GM13977 (cell line): ENCODE results near the gene NTNG2.

ENCODE experiments used
- DNase-seq: peaks from one replicate; pipeline ENCODE4 v3.0.0; 2012; ENCODE audit warnings: low spot score
- in situ Hi-C: fragments of 300-500 bp; cut with MboI; formaldehyde crosslinking; loops from one replicate; pipeline ENCODE4 v1.12.0; 2022; ENCODE audit warnings: low sequenced_read_pairs, low pct_unique_long_range_greater_than_20kb, mixed read lengths, inconsistent platforms; ENCODE audit not compliant: unreplicated experiment
- TF ChIP-seq, protein P1 (sequence below): IDR thresholded peaks from 2 replicates; pipeline ENCODE4 v1.5.1; 2012; ENCODE audit warnings: mild to moderate bottlenecking, control low read depth; ENCODE audit not compliant: insufficient read depth; ENCODE audit errors: extremely low read depth, missing control alignments

The NTNG2 gene

GRCh38 chr9:132239999-132240840 is 78.4 kb downstream of the NTNG2 start:
- DNase-seq: no peak
- in situ Hi-C loops: no loop called here
- TF ChIP-seq, protein P1, sequence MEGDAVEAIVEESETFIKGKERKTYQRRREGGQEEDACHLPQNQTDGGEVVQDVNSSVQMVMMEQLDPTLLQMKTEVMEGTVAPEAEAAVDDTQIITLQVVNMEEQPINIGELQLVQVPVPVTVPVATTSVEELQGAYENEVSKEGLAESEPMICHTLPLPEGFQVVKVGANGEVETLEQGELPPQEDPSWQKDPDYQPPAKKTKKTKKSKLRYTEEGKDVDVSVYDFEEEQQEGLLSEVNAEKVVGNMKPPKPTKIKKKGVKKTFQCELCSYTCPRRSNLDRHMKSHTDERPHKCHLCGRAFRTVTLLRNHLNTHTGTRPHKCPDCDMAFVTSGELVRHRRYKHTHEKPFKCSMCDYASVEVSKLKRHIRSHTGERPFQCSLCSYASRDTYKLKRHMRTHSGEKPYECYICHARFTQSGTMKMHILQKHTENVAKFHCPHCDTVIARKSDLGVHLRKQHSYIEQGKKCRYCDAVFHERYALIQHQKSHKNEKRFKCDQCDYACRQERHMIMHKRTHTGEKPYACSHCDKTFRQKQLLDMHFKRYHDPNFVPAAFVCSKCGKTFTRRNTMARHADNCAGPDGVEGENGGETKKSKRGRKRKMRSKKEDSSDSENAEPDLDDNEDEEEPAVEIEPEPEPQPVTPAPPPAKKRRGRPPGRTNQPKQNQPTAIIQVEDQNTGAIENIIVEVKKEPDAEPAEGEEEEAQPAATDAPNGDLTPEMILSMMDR: no peak

DNA sequence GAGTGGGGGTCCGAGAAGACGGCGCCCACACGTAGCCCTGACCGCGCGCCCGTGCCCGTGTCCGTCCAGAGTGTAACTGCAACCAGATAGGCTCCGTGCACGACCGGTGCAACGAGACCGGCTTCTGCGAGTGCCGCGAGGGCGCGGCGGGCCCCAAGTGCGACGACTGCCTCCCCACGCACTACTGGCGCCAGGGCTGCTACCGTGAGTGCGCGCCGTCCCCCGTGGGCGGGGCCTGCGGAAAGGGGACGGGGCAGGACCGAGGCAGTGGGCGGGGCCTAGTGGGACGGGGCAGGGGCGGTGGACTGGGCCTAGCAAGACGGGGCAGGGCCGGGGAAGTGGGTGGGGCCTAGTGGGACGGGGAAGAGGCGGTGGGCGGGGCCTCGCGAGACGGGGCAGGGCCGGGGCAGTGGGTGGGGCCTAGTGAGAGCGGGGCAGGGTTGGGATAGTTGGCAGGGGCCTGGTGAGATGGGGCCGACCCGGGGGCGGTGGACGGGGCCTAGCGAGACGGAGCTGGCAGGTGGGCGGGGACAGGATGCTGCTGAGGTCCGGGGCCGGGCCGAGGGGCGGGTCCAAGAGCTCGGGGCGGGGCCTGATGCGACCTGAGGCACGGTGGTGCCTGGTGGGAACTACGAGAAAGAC is 79.1 kb downstream of the NTNG2 start:
- in situ Hi-C loops: no loop called here
- peak; percentile 99 for DNase-seq
- TF ChIP-seq, protein P1: no peak

DNA sequence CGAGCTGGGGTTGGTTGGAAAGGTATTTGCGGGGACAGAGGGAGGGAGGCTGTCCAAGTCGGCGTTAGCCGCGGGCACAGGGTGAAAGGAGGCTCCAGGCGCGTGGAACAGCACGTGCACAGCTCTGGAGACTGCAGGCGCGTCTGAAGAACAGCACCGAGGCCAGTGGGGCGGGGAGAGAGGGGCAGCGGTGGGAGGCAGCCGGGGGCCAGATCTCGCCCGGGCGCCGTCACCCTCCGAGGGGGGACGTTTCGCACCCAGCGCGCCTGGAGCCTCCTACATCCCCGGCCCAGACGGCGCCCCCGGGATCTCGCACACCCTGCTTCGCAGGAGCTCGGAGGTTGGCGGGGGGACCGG is 79.6 kb downstream of the NTNG2 start:
- no peak for DNase-seq
- TF ChIP-seq, protein P1: no peak
- in situ Hi-C loops: no loop called here

GRCh38 chr9:132241840-132242620 is 80.2 kb downstream of the NTNG2 start:
- in situ Hi-C loops: no loop called here
- TF ChIP-seq, protein P1: no peak
- peak; percentile 72 for DNase-seq

- in situ Hi-C loops: no loop called here
- peak; percentile 52 for DNase-seq
- TF ChIP-seq, protein P1: no peak
Measured at GRCh38 chr9:132242621-132243155, 80.8 kb downstream of the NTNG2 start.
